GM19455 (cell line): ENCODE data around the gene HCAR2.
"Not testable (repeated sequence)": the region's sequence is repeated elsewhere in the genome, so short reads cannot be mapped to it uniquely, and the experiment has no call there.

Experiments used
- ATAC-seq: cut with Tn5 transposase; IDR thresholded peaks from one replicate; pipeline ENCODE4 v1.9.1; 2021; ENCODE audit not compliant: unreplicated experiment

HCAR2 gene

DNA sequence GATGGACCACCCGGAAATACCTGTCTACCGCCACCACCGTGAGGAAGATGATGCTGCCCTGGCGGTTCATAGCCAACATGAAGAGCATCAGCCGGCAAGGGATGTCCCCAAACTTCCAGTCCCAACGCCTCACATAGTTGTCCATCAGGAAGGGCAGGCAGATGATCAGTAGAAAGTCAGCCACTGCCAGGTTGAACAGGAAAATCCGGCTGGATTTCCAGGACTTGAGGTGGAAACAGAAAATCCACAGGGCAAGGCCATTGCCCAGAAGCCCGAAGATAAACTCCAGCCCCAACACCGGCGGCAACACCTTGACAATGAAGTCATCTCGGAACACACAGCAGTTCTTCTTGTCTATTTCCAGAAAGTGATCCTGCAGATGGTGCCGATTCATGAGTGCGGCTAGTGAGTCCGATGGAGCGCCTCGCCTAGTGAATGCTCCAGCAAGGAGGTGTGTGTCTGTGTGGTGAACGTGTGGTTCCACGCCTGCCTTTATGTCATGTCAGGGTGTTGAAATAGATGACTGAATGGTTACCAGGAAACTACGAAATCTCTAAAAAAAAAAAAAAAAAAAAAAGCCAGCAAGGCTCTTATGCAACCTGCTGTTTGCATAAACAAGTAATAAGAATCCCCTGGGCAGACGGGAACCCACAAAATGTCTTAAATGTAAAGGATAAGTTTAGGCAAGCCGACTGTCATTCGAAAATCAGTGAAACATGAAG lies at the start of gene HCAR2:
Gene HCAR2 (minus strand): TSS at position 468 of the 722 bp plus-strand sequence. CDS start 74 bp downstream, at position 394.
- not testable (repeated sequence) for ATAC-seq

DNA sequence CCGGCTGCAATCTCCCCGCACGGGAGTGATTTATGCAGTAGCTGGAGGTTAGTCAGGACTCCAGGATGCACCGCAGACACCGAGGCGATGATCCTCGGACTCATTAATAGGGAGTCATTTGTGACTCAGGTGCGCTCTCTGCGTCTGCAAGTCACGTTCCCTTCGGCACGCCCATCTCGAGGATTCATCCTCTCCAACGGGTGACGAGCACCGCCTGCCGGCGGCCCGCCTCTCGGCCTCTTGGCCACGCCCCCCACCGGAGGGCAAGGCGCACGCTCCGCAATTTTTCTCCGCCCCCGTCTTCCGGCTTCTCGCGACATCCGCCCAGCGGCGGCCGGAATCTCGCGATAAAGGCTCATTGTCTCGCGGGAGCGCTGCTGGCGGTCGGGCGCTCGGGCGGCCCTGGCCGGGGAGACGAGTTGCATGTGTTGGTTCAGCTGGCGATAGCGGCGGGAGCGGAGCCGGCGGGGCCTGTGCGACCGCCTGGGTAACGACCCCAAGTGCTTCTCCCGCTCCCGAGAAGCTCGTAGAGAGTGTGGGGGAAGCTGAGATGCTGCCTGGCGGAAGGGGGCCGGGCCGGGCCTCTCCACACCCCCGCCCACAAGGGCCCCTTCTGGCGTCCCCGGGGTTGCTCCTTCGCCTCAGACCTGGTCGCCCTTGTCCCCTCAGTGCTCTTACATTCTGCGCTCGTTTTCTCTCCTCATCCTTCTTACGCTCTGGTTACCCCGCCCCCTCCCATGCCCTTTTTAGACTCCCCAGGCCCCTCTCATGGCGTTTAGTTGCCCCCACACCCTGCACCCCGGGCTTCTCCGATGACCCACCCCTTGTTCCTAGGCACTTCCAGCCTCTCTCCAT lies 49.5 kb upstream of the HCAR2 start, which contains the start of gene DENR:
Gene DENR (plus strand): TSS at position 361 of the 855 bp plus-strand sequence. CDS start 878 bp downstream, outside the sequence.
- peak; percentile 91 for ATAC-seq

DNA sequence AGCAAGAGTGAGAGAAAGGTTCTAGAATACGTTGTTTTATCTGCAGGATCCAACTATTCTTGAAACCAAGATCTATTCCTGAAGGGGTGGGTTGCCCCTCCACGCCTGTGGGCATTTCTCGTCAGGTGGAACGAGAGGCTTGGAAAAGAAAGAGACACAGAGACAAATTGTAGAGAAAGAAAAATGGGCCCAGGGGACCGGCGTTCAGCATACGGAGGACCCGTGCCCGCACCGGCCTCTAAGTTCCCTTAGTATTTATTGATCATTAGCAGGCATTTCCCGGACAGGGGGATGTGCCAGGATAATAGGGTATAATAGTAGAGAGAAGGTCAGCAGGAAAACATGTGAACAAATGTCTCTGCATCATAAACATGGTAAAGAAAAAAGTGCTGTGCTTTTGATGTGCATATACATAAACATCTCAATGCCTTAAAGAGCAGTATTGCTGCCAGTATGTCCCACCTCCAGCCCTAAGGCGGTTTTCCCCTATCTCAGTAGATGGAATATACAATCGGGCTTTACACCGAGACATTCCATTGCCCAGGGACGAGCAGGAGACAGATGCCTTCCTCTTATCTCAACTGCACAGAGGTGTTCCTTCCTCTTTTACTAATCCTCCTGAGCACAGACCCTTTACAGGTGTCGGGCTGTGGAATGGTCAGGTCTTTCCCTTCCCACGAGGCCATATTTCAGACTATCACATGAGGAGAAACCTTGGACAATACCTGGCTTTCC lies 47.8 kb upstream of the HCAR2 start:
- not testable (repeated sequence) for ATAC-seq

DNA sequence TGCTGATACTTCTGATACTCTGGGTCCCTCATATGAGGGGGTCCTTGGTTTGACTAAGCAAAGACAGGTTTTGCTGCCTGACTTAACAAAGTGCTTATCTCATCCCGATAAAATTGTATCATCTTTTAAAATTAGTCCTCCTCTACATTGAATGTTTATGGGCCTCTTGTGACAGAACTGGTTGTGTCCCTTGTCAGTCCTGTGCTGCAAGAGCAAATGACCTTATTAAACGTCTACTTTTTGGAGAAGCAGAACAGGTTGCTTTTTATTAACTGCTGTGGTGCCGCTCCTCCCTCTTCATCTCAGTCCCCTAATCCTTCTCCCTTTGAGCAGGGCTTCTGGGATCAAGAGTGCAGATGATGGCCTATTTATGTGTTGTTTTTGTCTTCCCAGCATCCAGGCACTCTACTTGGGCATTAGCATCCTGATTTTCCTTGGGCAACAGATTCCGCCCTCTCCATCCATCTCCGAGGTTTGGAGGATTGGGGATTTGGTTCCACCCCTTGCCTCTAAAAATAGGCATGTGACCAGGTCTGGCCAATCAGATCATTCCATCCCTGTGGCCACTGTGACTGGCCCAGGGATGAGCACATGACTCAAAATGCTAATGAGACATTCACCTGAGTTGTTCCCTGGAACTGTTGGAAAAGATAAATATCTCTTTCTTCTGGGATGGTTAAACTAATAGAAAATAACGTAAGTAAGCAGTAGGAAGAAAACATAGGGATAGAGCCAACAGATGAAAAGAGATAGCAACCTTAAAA lies 46.6 kb upstream of the HCAR2 start:
- ATAC-seq: no peak

DNA sequence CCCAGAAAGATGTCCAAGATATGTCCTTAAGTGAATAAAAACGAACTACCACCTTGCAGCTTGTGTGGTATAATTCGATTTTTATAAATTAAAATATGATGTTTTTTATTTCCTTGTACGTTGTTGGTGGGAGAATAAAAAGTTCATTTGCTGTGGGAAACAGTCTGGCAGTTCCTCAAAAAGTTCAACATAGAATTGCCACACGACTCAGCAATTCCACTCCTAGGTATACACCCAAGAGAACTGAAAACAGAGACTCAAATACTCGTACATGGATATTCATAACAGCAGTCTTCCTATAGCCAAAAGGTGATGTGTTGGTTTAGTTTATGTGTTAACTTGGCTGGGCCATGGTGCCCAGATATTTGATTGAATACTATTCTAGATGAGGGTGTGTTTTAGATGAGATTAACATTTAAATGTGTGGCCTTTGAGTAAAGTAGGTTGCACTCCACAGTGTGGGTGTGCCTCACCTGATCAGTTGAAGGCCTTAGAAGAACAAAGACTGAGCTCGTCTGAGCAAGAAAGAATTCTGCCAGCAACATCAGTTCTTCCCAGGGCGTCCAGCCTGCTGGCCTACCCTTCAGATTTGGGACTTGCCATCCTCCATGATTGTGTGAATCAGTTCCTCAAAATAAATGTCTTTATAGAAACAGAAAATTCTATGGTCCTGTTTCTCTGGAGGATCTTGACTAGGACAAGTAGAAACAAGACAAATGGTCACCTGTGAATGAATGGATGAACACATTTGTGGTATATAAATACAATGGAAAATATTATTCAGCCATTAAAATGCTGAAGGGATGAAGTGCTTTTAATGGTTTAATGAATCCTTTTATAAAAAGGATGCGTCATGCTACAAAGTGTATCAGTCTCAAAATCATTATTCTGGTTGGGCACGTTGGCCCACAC lies 44.3 kb upstream of the HCAR2 start:
- ATAC-seq: no peak

DNA sequence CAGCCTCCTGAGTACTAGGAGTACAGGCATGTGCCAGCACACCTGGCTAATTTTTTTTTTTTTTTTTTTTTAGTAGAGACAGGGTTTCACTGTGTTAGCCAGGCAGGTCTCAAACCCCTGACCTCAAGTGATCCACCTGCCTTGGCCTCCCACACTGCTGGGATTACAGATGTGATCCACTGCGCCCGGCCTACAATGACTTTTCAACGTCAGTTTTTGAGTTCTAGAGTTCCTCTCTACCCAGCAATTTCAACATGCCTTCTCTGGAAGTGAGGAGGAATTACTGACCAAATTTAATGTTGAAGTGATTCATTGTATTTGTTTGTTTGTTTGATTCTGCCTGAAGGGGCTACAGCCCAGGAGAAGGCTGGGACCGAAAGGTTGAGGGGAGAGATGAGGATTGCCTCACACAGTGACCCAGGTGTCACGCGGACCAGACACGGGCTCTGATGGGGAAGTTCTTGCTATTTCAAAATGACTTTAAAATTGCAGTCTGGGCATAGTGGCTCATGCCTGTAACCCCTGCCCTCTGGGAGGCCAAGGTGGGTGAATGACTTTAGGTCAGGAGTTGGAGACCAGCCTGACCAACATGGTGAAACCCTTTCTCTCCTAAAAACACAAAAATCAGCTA lies 40.9 kb upstream of the HCAR2 start:
- no peak for ATAC-seq

DNA sequence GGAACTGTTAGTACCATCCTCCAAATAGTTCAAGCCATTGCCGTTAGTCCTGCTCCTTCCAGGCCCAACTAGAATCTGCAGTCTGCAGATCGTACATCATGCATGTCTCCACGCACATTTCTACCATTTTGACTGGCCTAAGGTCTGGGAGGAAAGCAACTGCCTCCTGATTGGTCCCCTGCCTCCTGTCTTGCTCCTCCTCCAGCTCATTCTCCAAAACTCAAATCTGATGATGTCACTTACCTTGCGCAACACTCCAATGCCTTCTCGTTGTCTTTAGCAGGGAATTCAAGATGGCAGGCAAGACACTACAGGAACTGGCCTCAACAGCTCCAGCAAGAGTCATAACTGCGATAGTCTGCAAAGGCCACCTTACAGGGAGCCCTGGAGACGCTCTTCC lies 37.2 kb upstream of the HCAR2 start:
- no peak for ATAC-seq

DNA sequence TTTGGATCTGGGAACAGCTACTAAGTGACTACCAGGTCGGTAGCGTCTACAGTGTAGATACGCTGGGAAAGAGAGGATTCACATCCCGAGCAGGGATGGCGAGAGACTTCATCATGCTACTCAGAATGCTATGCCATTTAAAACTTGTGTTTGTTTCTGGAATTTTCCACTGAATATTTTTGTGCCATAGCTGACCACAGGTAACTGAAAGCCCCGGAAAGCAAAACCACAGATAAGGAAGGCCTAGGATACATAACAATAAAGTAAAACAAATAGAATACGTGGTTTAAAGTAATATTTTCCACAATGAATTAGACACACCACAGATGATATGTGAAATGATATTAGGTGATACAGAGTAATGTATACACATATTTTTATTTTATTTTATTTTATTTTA lies 35.4 kb upstream of the HCAR2 start:
- ATAC-seq: no peak

DNA sequence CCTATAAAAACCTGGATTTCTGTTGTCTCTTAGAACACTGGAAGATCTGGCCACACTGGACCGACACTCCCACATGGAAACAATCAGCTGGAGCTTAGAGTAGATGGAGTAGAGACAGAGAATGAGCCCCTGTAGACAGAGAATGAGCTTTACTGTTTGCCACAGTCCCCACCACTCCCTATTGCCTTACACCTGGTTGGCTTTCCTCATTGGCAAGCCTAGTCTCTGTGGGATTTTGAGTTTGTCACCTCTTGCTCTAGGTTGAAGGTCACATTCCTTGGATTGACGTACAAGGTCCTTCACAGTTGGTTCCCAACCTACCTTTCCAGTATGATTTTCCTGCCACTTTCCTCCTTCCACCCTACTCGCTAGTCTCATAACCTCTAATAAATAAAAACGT lies 29.5 kb upstream of the HCAR2 start:
- no peak for ATAC-seq

DNA sequence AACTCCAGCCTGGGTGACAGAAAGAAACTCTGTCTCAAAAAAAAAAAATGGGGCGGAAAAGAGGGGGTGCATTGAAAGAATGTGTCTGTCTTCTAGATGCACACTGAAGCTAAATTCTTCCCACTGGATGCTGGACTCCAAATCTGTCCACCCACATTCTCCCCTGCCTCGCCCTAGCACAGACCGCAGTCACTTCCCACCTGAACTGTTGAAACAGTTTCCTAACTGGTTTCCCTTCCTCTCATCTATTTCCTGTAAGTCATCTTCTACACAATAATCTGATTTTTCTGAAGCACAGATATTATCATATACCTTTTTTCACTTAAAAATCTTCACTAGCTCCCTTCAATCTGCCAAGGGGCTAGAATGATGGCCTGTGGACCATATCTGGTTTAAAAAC lies 29.0 kb upstream of the HCAR2 start:
- no peak for ATAC-seq

DNA sequence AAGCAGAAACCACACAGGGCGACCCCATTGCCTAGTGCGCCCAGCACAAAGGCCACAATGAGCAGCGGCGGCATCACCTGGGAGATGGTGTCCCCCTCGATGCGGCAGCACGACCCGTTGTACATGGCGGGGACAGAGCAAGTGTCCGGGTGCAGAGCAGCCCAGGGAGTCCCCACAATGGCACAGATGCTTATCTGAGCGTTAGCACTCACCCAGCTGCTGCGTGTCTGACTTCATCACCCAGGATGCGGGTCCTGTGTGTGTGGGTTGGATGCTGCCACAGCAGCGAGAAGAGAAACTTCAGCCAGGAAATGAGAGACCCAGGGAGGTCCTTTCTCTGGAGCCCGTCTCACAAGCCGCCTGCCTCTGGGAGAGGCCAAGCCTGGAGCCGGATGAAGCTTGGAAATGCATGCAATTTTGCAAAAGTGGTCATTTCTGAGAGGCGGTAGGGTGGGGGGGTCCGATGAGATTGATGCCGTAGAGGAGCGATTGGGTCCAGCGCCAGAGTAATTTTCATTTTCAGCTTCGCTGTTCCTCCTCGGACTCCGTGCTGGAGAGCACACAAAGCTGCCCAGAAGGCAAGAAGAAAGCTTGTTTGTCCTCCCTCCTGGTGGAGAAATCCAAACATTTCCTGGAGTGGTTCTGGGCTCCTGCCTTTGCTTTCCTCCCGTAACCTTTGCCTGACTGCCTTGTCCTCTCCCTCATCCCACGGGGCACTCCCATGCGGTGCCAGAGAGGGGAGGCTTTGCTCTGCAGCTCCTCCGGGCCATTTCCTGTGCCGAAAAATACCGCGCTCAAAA lies 27.3 kb upstream of the HCAR2 start, which contains the start of gene HCAR1:
Gene HCAR1 (minus strand): TSS at position 630 of the 800 bp plus-strand sequence. CDS start 505 bp downstream, at position 125.
- ATAC-seq: no peak

DNA sequence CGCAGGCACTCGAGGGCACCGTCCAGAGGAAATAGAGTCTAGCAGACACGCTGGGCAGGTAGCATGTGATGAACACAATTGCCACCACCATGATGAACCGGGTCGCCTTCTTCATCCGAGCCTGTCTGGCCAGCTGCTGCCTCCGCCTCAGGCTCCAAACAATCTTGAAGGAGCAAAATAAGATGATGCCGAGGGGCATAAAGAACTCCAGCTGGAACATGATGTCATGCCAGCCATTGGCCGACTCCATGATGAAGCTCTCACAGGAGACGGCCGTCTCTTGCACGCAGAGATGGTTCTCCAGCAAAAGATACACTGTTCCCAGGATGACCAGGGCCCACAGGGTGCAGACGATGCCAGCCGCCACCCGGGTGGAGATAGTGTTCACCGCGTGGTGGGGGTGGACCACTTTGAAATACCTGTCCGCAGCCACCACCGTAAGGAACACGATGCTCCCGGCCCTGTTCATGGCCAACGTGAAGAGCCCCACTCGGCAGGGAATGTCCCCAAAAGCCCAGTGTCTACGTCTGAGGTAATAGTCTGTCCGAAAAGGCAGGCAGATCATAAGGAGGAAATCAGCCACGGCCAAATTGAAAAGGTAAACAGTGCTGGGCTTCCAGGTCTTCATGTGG lies 26.5 kb upstream of the HCAR2 start:
- ATAC-seq: no peak

DNA sequence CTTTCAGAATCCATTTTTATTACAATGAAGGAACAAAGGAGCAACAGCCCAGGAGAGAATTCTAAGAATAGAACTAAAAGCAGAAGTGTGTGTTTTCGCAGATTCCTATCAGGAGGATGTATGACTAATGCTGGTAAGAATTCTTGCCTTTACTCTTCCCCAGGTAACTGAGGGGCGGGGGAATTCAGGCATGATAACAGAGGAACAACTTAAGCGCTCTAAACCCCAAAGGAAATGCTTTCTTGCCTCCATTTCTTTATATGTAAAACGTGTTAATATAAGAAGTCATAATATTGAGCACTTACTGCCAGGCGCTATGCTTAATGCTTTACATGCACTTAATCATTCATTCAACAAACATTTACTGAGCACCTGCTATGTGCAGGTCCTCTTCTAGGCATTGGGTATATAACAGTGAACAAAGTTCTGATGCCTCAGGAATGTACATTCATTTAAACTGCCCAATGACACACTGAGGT lies 23.0 kb upstream of the HCAR2 start:
- ATAC-seq: no peak

DNA sequence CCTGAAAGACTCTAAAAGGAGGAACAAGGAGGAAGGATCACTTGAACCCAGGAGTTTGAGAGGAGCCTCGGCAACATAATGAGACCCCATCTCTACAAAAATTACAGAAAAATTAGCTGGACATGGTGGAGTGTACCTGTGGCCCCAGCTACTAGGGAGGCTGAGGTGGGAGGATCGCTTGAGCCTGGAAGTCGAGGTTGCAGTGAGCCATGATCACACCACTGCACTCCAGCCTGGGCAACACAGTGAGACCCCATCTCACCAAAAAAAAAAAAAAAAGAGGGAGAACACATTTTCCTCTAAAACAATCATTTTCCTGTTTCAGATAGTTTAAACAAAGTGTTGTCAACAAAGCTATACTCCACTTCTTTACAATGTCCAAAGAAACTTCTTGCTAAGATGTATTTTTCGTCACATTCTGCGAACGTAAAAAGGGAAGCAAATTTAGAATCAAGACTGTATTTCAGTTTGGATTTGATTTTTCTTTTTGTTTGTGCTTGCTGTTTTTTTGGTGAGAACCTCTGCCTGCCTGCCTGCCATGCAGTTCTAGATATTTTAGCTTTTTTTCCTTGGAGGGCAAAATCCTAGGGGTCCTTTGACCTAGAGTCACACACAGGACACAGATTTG lies 22.4 kb upstream of the HCAR2 start:
- ATAC-seq: no peak

DNA sequence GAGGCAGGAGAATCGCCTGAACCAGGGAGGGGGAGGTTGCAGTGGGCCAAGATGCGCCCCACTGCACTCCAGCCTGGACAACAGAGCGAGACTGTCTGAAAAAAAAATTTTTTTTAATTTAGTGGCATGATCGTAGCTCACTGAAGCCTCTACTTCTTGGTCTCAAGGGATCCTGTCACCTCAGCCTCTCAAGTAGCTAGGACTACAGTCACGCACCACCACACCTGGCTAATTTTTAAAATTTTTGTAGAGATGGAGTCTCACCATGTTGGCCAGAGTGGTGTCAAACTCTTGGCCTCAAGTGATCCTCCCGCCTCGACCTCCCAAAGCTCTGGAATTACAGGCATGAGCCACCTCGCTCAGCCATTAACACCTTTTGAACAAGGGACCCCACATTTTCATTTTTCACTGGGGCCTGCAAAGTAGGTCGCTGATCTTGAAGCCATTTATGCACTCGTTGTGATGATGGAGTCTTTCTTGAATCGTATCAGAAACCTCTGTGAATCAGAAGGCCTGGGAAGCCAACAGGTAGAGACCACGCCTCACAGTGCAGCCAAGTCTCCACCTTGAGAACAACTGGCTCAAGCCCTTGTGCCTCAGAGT lies 21.6 kb upstream of the HCAR2 start:
- no peak for ATAC-seq

DNA sequence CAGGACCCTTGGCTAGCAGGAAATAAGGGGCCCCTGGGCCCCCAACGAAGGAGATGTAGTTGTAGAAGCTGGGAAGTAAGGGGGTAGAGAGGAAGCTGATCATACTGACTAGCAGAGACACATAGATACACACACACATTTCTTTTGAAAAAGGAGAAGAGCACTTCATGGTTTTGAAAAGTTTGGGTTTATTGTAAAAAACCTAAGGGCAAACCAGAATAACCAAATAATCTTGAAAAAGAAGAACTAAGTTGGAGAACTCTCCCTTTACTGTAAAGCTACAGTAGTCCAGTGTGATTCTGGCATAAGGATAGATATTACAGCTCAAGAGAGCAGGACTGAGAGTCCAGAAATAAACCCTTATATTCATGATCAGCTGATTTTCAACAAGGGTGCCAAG lies 19.2 kb upstream of the HCAR2 start:
- no peak for ATAC-seq

DNA sequence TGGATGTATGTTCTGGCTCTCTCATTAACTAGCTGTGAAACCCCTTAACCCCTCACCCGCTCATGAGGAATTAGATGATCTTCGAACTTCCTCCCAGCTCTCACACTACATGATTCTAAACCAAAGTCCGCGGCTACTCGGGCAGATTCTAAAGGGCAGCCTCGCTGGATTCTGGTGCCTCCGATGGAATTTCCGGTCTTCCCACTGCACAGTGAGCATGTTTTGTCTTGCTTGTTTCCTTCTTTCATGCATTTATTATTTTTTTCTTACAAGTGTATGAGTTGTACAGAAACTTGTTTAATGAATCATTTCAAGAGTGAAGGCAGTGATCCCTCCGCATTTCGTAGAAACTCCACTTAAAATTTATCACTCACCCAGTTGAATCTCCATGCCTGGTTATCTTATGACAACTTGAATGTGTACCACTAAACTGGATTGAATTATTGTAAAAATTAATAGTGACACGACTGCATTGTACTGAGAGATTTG lies 17.9 kb upstream of the HCAR2 start:
- ATAC-seq: no peak
